ENCODE results near the gene CLDN20. TPM values are rescaled to one million over a fixed set of nuclear protein-coding genes. Genes with fewer than 3 reads are reported as not detected.
"Not testable (repeated sequence)": the region's sequence is repeated elsewhere in the genome, so short reads cannot be mapped to it uniquely, and the experiment has no call there.

Gene CLDN20
- total RNA-seq, 1 donor from 2014 or later, result 2.2 TPM

GRCh38 chr6:155310596-155310995 lies 46.8 kb downstream of the CLDN20 start:
- DNase-seq (ENCODE audit: low spot score), result no peak

- DNase-seq (ENCODE audit: low spot score), result no peak
These were observed 47.3 kb downstream of the CLDN20 start for GRCh38 chr6:155311086-155311485.

- DNase-seq (ENCODE audit: low spot score), result no peak
These were observed 47.8 kb downstream of the CLDN20 start for GRCh38 chr6:155311583-155311982.

GRCh38 chr6:155312950-155313349 lies 49.1 kb downstream of the CLDN20 start:
- not testable (repeated sequence) for DNase-seq (ENCODE audit: low spot score)

GRCh38 chr6:155313602-155314091 lies 49.8 kb downstream of the CLDN20 start:
- no peak for DNase-seq (ENCODE audit: low spot score)

- DNase-seq (ENCODE audit: low spot score), result peak; percentile 100
These were observed 50.4 kb downstream of the CLDN20 start, which contains the start of gene TFB1M for GRCh38 chr6:155314092-155314772. Gene TFB1M, minus strand, starts transcription at chr6:155314484. Its CDS starts 56 bp downstream, at chr6:155314428.

- DNase-seq (ENCODE audit: low spot score), result no peak
These were observed 51.1 kb downstream of the CLDN20 start for GRCh38 chr6:155314773-155315515.

GRCh38 chr6:155315516-155315871 lies 51.7 kb downstream of the CLDN20 start:
- DNase-seq (ENCODE audit: low spot score), result peak; percentile 6

- no peak for DNase-seq (ENCODE audit: low spot score)
These were observed 52.6 kb downstream of the CLDN20 start for GRCh38 chr6:155316419-155316818.

GRCh38 chr6:155317186-155317585 lies 53.4 kb downstream of the CLDN20 start:
- DNase-seq (ENCODE audit: low spot score), result no peak

GRCh38 chr6:155319902-155320301 lies 56.1 kb downstream of the CLDN20 start:
- no peak for DNase-seq (ENCODE audit: low spot score)

GRCh38 chr6:155324172-155324571 lies 60.4 kb downstream of the CLDN20 start:
- DNase-seq (ENCODE audit: low spot score), result no peak

- DNase-seq (ENCODE audit: low spot score), result no peak
These were observed 61.2 kb downstream of the CLDN20 start for GRCh38 chr6:155324993-155325392.

GRCh38 chr6:155325700-155326516 lies 62.1 kb downstream of the CLDN20 start:
- DNase-seq (ENCODE audit: low spot score), result no peak

Other genes with a start within 250 kb of the CLDN20 start
- 14.0 TPM for gene TFB1M, start 50.5 kb downstream of the CLDN20 start, total RNA-seq (ENCODE audit: insufficient read depth, low replicate concordance)
- gene NOX3, start 191.8 kb downstream of the CLDN20 start, total RNA-seq (ENCODE audit: insufficient read depth, low replicate concordance), result not detected